ENCODE results near the gene AP5S1. TPM values are rescaled to one million over a fixed set of nuclear protein-coding genes. Genes with fewer than 3 reads are reported as not detected.

AP5S1 gene
- total and polyA plus RNA-seq, 2 of the 13 experiments (the other 11 are each of a cell fraction or from before 2014, with no cell fraction given) = 7.9 to 23.2 TPM

DNA sequence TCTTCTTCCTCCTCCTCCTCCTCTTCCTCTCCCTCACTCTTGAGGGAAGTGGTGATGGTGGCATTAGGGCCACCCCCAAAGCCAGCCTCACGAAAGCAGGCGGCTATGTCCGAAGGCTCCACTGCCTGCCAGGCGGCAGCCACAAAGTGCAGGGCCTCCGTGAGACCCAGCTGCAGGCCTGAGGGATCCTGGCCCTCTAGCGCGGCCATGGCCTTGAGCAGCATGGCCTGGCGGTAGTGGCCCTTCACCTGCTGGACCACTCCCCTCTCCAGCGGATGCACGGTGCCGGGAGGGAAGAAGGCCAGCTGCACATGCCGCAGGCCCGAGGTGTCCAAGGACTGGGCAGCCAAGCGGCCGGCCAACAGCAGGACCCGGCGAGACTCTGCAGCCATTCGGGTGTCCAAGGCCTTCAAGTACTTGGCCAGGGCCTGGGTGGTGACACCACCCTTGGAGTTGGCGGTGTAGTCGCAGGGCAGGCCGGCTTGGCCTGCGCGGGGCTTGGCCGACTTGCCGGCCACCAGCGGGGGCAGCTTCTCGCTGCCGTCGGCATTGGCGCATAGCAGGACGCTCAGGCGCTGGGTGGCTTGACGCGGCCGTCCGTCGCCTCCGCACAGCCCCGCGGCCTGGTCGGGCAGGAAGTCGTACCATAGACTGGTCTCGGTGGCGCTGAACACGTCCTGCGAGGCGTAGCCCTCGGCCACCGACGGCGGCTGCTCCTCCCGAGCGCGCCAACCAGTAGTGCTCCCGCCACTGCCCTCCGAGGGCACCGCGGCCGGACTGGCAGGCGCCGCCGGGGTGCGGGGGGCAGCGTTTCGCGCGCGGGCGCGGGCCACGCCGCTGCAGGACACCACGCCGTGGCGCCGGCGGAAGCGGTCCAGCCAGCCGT, 34.9 kb upstream of the AP5S1 start (continued):
- TF ChIP-seq, protein P1, sequence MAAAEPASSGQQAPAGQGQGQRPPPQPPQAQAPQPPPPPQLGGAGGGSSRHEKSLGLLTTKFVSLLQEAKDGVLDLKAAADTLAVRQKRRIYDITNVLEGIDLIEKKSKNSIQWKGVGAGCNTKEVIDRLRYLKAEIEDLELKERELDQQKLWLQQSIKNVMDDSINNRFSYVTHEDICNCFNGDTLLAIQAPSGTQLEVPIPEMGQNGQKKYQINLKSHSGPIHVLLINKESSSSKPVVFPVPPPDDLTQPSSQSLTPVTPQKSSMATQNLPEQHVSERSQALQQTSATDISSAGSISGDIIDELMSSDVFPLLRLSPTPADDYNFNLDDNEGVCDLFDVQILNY (CRISPR knock-in tag; conservative IDR thresholded peaks at IDR 0.05) = no peak
- TF ChIP-seq ZNF280D (CRISPR knock-in tag; IDR thresholded peaks at IDR 0.05) (no peak), SRSF4 (IDR thresholded peaks at IDR 0.05; ENCODE audit: low read depth, low read length, poor library complexity, severe bottlenecking) (no peak), RBFOX2 (IDR thresholded peaks at IDR 0.05; ENCODE audit: low read depth, low read length) (peak; percentile 80), ZNF790 (CRISPR knock-in tag; IDR thresholded peaks at IDR 0.05; ENCODE audit: borderline replicate concordance) (no peak), ZNF337 (CRISPR knock-in tag; IDR thresholded peaks at IDR 0.05; ENCODE audit: borderline replicate concordance, low read depth) (no peak), PHF5A (CRISPR knock-in tag; IDR thresholded peaks at IDR 0.05; ENCODE audit: low read depth, unreplicated experiment) (no peak), GLI4 (CRISPR knock-in tag; IDR thresholded peaks at IDR 0.05; ENCODE audit: borderline replicate concordance) (no peak), NCOA5 (CRISPR knock-in tag; IDR thresholded peaks at IDR 0.05) (no peak), ZNF12 (CRISPR knock-in tag; IDR thresholded peaks at IDR 0.05) (no peak), ZNF274 (CRISPR knock-in tag; IDR thresholded peaks at IDR 0.05) (no peak), ZNF878 (CRISPR knock-in tag; IDR thresholded peaks at IDR 0.05) (no peak), ZNF292 (CRISPR knock-in tag; IDR thresholded peaks at IDR 0.05; ENCODE audit: borderline replicate concordance, low read depth) (no peak), HCFC1 (IDR thresholded peaks at IDR 0.05; ENCODE audit: low read depth, low read length) (no peak), ZNF331 (CRISPR knock-in tag; IDR thresholded peaks at IDR 0.05) (0 out of 2 replicates have a peak, but pooled peaks have one; percentile 26), TARDBP (CRISPR knock-in tag; IDR thresholded peaks at IDR 0.05) (no peak), POGK (CRISPR knock-in tag; conservative IDR thresholded peaks at IDR 0.05) (no peak), KDM5B (CRISPR knock-in tag; IDR thresholded peaks at IDR 0.05; ENCODE audit: borderline replicate concordance) (peak; percentile 52; the same call in 1 of the 2 replicates), RBAK (CRISPR knock-in tag; IDR thresholded peaks at IDR 0.05) (no peak)
- TF ChIP-seq, protein P2, sequence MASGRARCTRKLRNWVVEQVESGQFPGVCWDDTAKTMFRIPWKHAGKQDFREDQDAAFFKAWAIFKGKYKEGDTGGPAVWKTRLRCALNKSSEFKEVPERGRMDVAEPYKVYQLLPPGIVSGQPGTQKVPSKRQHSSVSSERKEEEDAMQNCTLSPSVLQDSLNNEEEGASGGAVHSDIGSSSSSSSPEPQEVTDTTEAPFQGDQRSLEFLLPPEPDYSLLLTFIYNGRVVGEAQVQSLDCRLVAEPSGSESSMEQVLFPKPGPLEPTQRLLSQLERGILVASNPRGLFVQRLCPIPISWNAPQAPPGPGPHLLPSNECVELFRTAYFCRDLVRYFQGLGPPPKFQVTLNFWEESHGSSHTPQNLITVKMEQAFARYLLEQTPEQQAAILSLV (CRISPR knock-in tag; IDR thresholded peaks at IDR 0.05; ENCODE audit: borderline replicate concordance) = peak; percentile 26; the same call in 1 of the 2 replicates
- TF ChIP-seq, protein P3, sequence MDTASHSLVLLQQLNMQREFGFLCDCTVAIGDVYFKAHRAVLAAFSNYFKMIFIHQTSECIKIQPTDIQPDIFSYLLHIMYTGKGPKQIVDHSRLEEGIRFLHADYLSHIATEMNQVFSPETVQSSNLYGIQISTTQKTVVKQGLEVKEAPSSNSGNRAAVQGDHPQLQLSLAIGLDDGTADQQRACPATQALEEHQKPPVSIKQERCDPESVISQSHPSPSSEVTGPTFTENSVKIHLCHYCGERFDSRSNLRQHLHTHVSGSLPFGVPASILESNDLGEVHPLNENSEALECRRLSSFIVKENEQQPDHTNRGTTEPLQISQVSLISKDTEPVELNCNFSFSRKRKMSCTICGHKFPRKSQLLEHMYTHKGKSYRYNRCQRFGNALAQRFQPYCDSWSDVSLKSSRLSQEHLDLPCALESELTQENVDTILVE (CRISPR knock-in tag; IDR thresholded peaks at IDR 0.05) = no peak

All from HepG2 (cell line).